GM12872 (cell line): ENCODE measurements around the gene ILF3.

Experiments used
- TF ChIP-seq, protein P1 (sequence below): IDR thresholded peaks from 3 replicates; pipeline ENCODE4 v1.5.1; 2011; ENCODE audit warnings: low read depth, mild to moderate bottlenecking, low read length, moderate library complexity; ENCODE audit not compliant: insufficient read depth

ILF3 gene

GRCh38 chr19:10654610-10655456 is 687 bp downstream of the ILF3 start:
- TF ChIP-seq, protein P1, sequence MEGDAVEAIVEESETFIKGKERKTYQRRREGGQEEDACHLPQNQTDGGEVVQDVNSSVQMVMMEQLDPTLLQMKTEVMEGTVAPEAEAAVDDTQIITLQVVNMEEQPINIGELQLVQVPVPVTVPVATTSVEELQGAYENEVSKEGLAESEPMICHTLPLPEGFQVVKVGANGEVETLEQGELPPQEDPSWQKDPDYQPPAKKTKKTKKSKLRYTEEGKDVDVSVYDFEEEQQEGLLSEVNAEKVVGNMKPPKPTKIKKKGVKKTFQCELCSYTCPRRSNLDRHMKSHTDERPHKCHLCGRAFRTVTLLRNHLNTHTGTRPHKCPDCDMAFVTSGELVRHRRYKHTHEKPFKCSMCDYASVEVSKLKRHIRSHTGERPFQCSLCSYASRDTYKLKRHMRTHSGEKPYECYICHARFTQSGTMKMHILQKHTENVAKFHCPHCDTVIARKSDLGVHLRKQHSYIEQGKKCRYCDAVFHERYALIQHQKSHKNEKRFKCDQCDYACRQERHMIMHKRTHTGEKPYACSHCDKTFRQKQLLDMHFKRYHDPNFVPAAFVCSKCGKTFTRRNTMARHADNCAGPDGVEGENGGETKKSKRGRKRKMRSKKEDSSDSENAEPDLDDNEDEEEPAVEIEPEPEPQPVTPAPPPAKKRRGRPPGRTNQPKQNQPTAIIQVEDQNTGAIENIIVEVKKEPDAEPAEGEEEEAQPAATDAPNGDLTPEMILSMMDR, result no peak

GRCh38 chr19:10655457-10656312 is 1.5 kb downstream of the ILF3 start:
- TF ChIP-seq, protein P1, result no peak

GRCh38 chr19:10660346-10660745 is 6.2 kb downstream of the ILF3 start:
- TF ChIP-seq, protein P1, result no peak

- TF ChIP-seq, protein P1, result no peak
These were observed 7.8 kb downstream of the ILF3 start for GRCh38 chr19:10661946-10662345.

- TF ChIP-seq, protein P1, result no peak
These were observed 8.5 kb downstream of the ILF3 start for GRCh38 chr19:10662384-10663251.

GRCh38 chr19:10667867-10668266 is 13.7 kb downstream of the ILF3 start:
- TF ChIP-seq, protein P1, result no peak

GRCh38 chr19:10669246-10669645 is 15.1 kb downstream of the ILF3 start:
- TF ChIP-seq, protein P1, result no peak
